GM12873 (cell line): ENCODE data around the gene TENM3.

Experiments used
- CTCF ChIP-seq: IDR thresholded peaks from 2 replicates; pipeline ENCODE4 v1.5.1; 2012; ENCODE audit warnings: low read depth, mild to moderate bottlenecking, moderate library complexity, low read length, control low read depth; ENCODE audit not compliant: insufficient read depth; ENCODE audit errors: missing control alignments

The TENM3 gene

GRCh38 chr4:182449186-182449929 is 206.2 kb downstream of the TENM3 start:
- no peak for TF ChIP-seq CTCF

DNA sequence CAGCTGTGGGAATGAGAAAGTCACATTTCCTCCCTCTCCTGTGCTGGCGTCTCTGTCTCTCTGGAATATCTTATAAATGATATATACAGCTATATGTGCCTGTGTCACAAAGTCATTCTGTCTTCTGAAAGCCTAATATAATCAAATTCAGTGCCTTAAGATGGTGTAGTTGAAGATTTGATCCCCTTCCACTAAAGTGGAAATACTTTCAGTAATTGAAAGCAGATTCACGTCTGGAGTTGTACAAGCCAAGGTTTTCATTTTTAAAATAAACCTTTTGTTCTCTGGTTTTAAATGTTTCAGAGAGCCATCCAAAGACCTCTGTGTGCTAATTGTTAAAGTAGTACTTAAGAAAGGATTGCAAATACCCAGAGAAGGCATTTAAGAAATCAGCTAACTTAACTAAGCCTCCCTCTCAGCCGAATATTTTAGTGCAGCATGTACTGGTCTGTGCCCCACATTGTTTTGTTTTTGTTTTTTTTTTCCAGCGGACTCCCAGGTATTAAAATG is 206.8 kb downstream of the TENM3 start:
- TF ChIP-seq CTCF = no peak

DNA sequence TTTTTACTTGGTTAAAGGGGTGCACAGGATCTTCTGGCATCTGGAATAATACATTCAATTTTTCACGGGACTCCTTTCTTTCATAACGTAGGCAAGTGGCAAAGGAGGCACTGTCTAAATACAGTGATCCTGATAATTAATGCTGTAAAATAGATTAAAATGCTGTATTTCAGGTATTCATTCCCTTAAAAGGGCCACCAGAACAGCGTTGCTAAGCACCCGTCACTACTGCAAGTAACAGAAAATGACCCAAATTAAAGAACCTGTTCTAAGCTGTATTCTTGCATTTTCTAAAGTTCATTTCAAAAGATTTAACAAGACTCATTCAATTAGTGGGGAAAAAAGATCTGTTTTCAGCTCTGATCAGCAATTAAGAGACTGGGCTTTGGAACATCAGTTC is 208.2 kb downstream of the TENM3 start:
- no peak for TF ChIP-seq CTCF

DNA sequence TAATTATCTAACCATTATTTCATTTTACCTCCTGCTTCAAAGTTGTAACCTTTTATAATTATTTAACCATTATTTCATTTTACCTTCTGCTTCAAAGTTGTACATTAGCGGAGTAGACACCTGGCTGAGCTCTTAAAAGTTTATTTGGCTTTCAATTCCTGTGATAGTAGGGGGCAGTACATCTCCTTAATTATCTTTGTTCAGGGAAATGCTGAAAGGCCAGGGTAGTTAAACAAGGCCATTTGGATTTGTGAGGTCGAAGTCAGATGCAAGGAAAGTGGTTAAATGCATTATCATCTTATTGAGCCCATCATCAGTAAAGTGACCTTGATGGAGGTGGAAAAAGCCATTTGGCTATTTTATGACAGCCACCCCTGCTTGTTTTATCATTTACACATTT is 210.6 kb downstream of the TENM3 start:
- no peak for TF ChIP-seq CTCF

DNA sequence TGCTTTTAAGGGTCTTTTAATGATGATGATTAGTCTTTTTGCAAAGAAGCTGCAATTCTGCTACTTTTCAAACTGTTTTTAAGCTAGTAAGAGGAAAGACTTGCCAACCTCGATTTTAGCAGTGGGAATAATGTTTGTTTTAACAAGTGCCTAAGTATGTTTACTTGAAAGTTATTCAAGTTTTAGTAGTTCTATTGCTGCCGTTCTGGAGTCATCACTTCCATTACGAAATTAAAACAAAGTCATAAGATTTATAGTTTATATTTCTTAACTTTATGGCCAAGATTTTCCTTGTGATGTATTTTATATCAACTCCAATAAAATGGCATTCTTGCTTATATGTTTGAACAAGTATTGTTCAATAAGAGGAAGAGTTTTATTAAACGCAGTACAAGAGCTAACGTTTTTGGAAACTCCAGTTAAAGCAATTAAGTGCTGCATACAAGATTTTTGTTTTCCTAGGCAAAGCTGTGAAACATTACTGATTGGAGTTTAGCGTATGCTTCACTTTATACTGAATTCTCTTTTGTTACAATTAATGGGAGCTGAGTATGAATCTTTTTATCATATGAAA is 211.3 kb downstream of the TENM3 start:
- TF ChIP-seq CTCF = no peak

- no peak for TF ChIP-seq CTCF
Measured at GRCh38 chr4:182465114-182465513, 221.9 kb downstream of the TENM3 start.

GRCh38 chr4:182465979-182466378 is 222.8 kb downstream of the TENM3 start:
- TF ChIP-seq CTCF = no peak
